Spleen (tissue), 7 donors: ENCODE results near the gene DDX39A.

Source experiments
- CTCF ChIP-seq, 11 experiments: fragments of 200-600 bp in 7 of 11; fragments of 450-650 bp in 4 of 11; sonication (generic) in 4 of 11; IDR thresholded peaks in 8 of 11; conservative IDR thresholded peaks in 3 of 11; 1 replicate in 7 of 11; 2 replicates in 4 of 11; pipeline versions ENCODE4 v1.4.0 to v1.8.0; 2016 to 2021; ENCODE audit warnings: antibody characterized with exemption in 11 of 11, inconsistent platforms in 4 of 11, mild to moderate bottlenecking in 1 of 11
- POLR2AphosphoS5 ChIP-seq, 3 donors: sonication (generic); formaldehyde crosslinking; IDR thresholded peaks; one replicate each; pipeline ENCODE4 v1.5.1; 2017; ENCODE audit warnings: antibody characterized with exemption in 3 of 3
- donor health status: DM: no; HTN: no; CAD: no; lungs with moderate emphysema.
- donor health status: DM: no; HTN: no; CAD: no.
- donor health status: DM: no; HTN: no; CAD: no.

- TF ChIP-seq CTCF (IDR thresholded peaks at IDR 0.05 in 8 of 11, conservative IDR thresholded peaks at IDR 0.05 in 3 of 11) (no peak), POLR2AphosphoS5 (IDR thresholded peaks at IDR 0.05) (peak; percentile 37 to 74 (median 46))
These were observed 23.3 kb downstream of the DDX39A start for GRCh38 chr19:14395710-14396336.
